ENCODE data around the gene TMEM30B. TPM values are rescaled to one million over a fixed set of nuclear protein-coding genes. Genes with fewer than 3 reads are reported as not detected.

TMEM30B gene
- total and polyA plus RNA-seq, 4 donors: 3.0 to 7.4 (median 5.6) TPM

GRCh38 chr14:61229475-61229888 is 51.7 kb downstream of the TMEM30B start:
- no peaks in the 10 kb centered on the region for H3K9me3 ChIP-seq (ENCODE audit: control insufficient read depth in 4 of 4, low read length in 3 of 4)
- no peak overlapping the region for H3K27ac ChIP-seq (ENCODE audit: low read depth in 1 of 2, low read length in 2 of 2)
- no peak overlapping the region for H3K9ac ChIP-seq (ENCODE audit: low read depth in 1 of 2, low read length in 2 of 2)
- DNase-seq (ENCODE audit: low spot score): no peak
- H3K27me3 ChIP-seq (ENCODE audit: control insufficient read depth in 4 of 4, insufficient read depth in 4 of 4, low read length in 3 of 4): no peaks in the 10 kb centered on the region
- H3K36me3 ChIP-seq (ENCODE audit: control insufficient read depth in 4 of 4, insufficient read depth in 3 of 4, low read depth in 1 of 4, low read length in 3 of 4): no peaks in the 10 kb centered on the region
- TF ChIP-seq RAD21 (IDR thresholded peaks at IDR 0.05) (no peak), REST (IDR thresholded peaks at IDR 0.05) (no peak), MAX (IDR thresholded peaks at IDR 0.05) (no peak), ATF3 (IDR thresholded peaks at IDR 0.05) (no peak), GABPA (IDR thresholded peaks at IDR 0.05 in 1 of 2, conservative IDR thresholded peaks at IDR 0.05 in 1 of 2) (no peak), FOXA1 (IDR thresholded peaks at IDR 0.05) (no peak), CTCF (IDR thresholded peaks at IDR 0.05; ENCODE audit: low read depth, low read length, missing input control) (no peak), ZBTB33 (IDR thresholded peaks at IDR 0.05) (no peak), NR2F2 (IDR thresholded peaks at IDR 0.05) (no peak), HNF4G (IDR thresholded peaks at IDR 0.05) (no peak), FOXA2 (IDR thresholded peaks at IDR 0.05) (no peak), EGR1 (IDR thresholded peaks at IDR 0.05; ENCODE audit: low read depth in 2 of 2) (no peak), SP1 (IDR thresholded peaks at IDR 0.05) (no peak), YY1 (IDR thresholded peaks at IDR 0.05) (no peak), RXRA (IDR thresholded peaks at IDR 0.05) (no peak), HNF4A (conservative IDR thresholded peaks at IDR 0.05) (no peak)
- H3K4me1 ChIP-seq (ENCODE audit: control insufficient read depth in 4 of 4, insufficient read depth in 4 of 4, low read length in 3 of 4): no peaks in the 10 kb centered on the region
- 68% methylated on average over 6 of the region's 6 CpGs for WGBS
- no peak overlapping the region for H3K4me3 ChIP-seq (ENCODE audit: low read depth in 1 of 3, low read length in 3 of 3)
